Measurements from ENCODE around the gene LIMS1. TPM values are rescaled to one million over a fixed set of nuclear protein-coding genes. Genes with fewer than 3 reads are reported as not detected.

Gene LIMS1
- total RNA-seq, 1 experiment from 2014 or later = 56.2 TPM

DNA sequence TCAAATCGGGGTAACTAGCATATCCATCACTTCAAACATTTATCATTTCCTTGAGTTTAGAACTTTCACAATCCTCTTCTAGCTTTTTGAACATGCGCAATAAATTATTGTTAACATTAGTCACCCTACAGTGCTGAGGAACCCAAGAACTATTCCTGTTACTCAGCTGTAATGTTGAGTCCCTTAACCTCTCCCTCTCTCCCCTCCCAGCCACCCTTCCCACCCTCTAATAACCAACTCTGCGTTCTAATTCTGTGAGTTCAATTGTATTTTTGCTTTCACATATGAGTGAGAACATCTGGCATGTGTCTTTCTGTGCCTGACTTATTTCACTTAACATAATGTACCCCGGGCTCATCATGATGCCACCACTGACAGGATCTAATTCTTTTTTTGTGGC, 106.5 kb downstream of the LIMS1 start:
- Histone ChIP-seq H3K9ac (ENCODE audit: low read length) (no peak overlapping the region), H3K4me1 (ENCODE audit: control insufficient read depth in 1 of 2, insufficient read depth in 2 of 2, low read length in 2 of 2) (peaks cover 0 to 31% of the 10 kb centered on the region in 2 experiments; a peak in 2 of 4 replicates), H3K36me3 (ENCODE audit: control insufficient read depth in 1 of 2, insufficient read depth in 2 of 2, low read length in 2 of 2) (no peaks in the 10 kb centered on the region), H3K79me2 (ENCODE audit: insufficient read depth, low read length) (peaks cover 27% of the 10 kb centered on the region), H3K9me2 (ENCODE audit: insufficient read depth) (no peaks in the 10 kb centered on the region), H2AFZ (ENCODE audit: low read depth, low read length, poor library complexity, severe bottlenecking) (no peak overlapping the region), H4K20me1 (ENCODE audit: insufficient read depth) (no peaks in the 10 kb centered on the region), H3K9me3 (ENCODE audit: control insufficient read depth in 1 of 2, insufficient read depth in 1 of 2, low read depth in 1 of 2, low read length in 2 of 2) (no peaks in the 10 kb centered on the region), H3K4me2 (ENCODE audit: low read length) (no peak overlapping the region), H3K27ac (ENCODE audit: low read depth, low read length) (no peak overlapping the region), H3K27me3 (ENCODE audit: insufficient read depth, low read length) (no peaks in the 10 kb centered on the region), H3K4me3 (replicated peaks in 1 of 2; ENCODE audit: low read depth in 1 of 2, low read length in 2 of 2) (no peak overlapping the region)
- DNase-seq (ENCODE audit: low read depth, low spot score) (no peak), ATAC-seq (no peak)
- POLR2A ChIA-PET = no interaction called here
- no TSS peak for BruUV-seq (replicated peaks)
- TF ChIP-seq RAD21 (IDR thresholded peaks at IDR 0.05; ENCODE audit: low read depth) (no peak), SRF (IDR thresholded peaks at IDR 0.05; ENCODE audit: low read depth) (no peak), SP1 (IDR thresholded peaks at IDR 0.05; ENCODE audit: low read depth) (no peak), EZH2phosphoT487 (IDR thresholded peaks at IDR 0.05; ENCODE audit: borderline replicate concordance) (no peak)
- intact Hi-C loops (cut with micrococcal nuclease) = no loop called here
- RAD21 ChIA-PET (ENCODE audit: low non-redundant PET in 1 of 2, low total read pairs in 2 of 2, uncharacterized antibody in 2 of 2, unreplicated experiment in 2 of 2) = no interaction called here
- CTCF ChIA-PET = no interaction called here

GRCh38 chr2:108641756-108642155, 107.5 kb downstream of the LIMS1 start:
- no peaks in the 10 kb centered on the region for H3K9me2 ChIP-seq (ENCODE audit: insufficient read depth)
- H3K4me1 ChIP-seq (ENCODE audit: control insufficient read depth in 1 of 2, insufficient read depth in 2 of 2, low read length in 2 of 2) = peaks cover 0 to 29% of the 10 kb centered on the region in 2 experiments; a peak in 2 of 4 replicates
- ChIA-PET POLR2A (no interaction called here), CTCF (no interaction called here), RAD21 (ENCODE audit: low non-redundant PET in 1 of 2, low total read pairs in 2 of 2, uncharacterized antibody in 2 of 2, unreplicated experiment in 2 of 2) (no interaction called here)
- H3K79me2 ChIP-seq (ENCODE audit: insufficient read depth, low read length) = peaks cover 25% of the 10 kb centered on the region
- BruUV-seq (replicated peaks) = no TSS peak
- no peak overlapping the region for H2AFZ ChIP-seq (ENCODE audit: low read depth, low read length, poor library complexity, severe bottlenecking)
- no peak overlapping the region for H3K4me2 ChIP-seq (ENCODE audit: low read length)
- intact Hi-C loops (cut with micrococcal nuclease) = no loop called here
- H3K9ac ChIP-seq (ENCODE audit: low read length) = no peak overlapping the region
- H3K9me3 ChIP-seq (ENCODE audit: control insufficient read depth in 1 of 2, insufficient read depth in 1 of 2, low read depth in 1 of 2, low read length in 2 of 2) = no peaks in the 10 kb centered on the region
- H3K27ac ChIP-seq (ENCODE audit: low read depth, low read length) = no peak overlapping the region
- no peaks in the 10 kb centered on the region for H3K36me3 ChIP-seq (ENCODE audit: control insufficient read depth in 1 of 2, insufficient read depth in 2 of 2, low read length in 2 of 2)
- no peaks in the 10 kb centered on the region for H4K20me1 ChIP-seq (ENCODE audit: insufficient read depth)
- H3K4me3 ChIP-seq (replicated peaks in 1 of 2; ENCODE audit: low read depth in 1 of 2, low read length in 2 of 2) = no peak overlapping the region
- TF ChIP-seq ZFX (IDR thresholded peaks at IDR 0.05) (no peak), REST (IDR thresholded peaks at IDR 0.05; ENCODE audit: low read depth) (no peak), CBX3 (IDR thresholded peaks at IDR 0.05; ENCODE audit: low read depth) (no peak), RAD21 (IDR thresholded peaks at IDR 0.05; ENCODE audit: low read depth) (no peak), ELF1 (IDR thresholded peaks at IDR 0.05; ENCODE audit: borderline replicate concordance, low read depth) (no peak), ATF3 (IDR thresholded peaks at IDR 0.05) (no peak)
- DNase-seq (ENCODE audit: low read depth, low spot score) = no peak
- H3K27me3 ChIP-seq (ENCODE audit: insufficient read depth, low read length) = no peaks in the 10 kb centered on the region
- no peak for ATAC-seq
